ENCODE data around the gene SLC35A3. TPM values are rescaled to one million over a fixed set of nuclear protein-coding genes. Genes with fewer than 3 reads are reported as not detected.

SLC35A3 gene
- total RNA-seq, 1 experiment from 2014 or later: 22.9 TPM

DNA sequence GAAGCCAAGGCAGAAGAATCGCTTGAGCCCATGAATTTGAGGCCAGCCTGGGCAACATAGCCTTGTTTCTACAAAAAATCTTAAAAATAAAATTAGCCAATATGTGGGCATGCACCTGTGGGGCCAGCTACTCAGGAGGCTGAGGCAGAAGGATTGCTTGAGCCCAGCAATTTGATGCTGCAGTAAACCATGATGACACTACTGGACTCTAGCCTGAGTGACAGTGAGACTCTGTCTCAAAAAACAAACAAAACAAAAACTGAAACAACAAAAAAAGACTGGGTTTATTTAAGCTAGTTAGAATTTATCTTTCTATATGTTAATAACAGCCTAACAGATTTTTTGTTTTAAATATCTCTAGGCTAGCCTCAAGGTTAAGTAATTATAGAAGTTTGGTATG lies 57.4 kb downstream of the SLC35A3 start:
- no peak for TF ChIP-seq EZH2 (IDR thresholded peaks at IDR 0.05; ENCODE audit: low read depth)
- TF ChIP-seq, protein P1, sequence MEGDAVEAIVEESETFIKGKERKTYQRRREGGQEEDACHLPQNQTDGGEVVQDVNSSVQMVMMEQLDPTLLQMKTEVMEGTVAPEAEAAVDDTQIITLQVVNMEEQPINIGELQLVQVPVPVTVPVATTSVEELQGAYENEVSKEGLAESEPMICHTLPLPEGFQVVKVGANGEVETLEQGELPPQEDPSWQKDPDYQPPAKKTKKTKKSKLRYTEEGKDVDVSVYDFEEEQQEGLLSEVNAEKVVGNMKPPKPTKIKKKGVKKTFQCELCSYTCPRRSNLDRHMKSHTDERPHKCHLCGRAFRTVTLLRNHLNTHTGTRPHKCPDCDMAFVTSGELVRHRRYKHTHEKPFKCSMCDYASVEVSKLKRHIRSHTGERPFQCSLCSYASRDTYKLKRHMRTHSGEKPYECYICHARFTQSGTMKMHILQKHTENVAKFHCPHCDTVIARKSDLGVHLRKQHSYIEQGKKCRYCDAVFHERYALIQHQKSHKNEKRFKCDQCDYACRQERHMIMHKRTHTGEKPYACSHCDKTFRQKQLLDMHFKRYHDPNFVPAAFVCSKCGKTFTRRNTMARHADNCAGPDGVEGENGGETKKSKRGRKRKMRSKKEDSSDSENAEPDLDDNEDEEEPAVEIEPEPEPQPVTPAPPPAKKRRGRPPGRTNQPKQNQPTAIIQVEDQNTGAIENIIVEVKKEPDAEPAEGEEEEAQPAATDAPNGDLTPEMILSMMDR (conservative IDR thresholded peaks at IDR 0.05): no peak
- no peaks in the 10 kb centered on the region for H3K36me3 ChIP-seq (ENCODE audit: low read depth)
- no peak overlapping the region for H3K27ac ChIP-seq
- peaks cover 3% of the 10 kb centered on the region; the same call in 1 of the 2 replicates for H4K20me1 ChIP-seq (ENCODE audit: insufficient read depth)
- no peaks in the 10 kb centered on the region for H3K9me3 ChIP-seq (ENCODE audit: insufficient read depth, low read depth)
- no peak for DNase-seq
- BruUV-seq (replicated peaks): no TSS peak
- intact Hi-C loops (cut with micrococcal nuclease; ENCODE audit: unreplicated experiment): no loop called here
- ChIA-PET POLR2A (ENCODE audit: unreplicated experiment) (interaction anchor here (0.9 kb wide), 1 partner anchor 188 kb away, joined by 8 read pairs; no protein-coding TSS in a partner anchor), CTCF (no interaction called here)
- H3K4me2 ChIP-seq: no peak overlapping the region
- H3K79me2 ChIP-seq (ENCODE audit: low read depth): no peaks in the 10 kb centered on the region
- no peaks in the 10 kb centered on the region for H3K27me3 ChIP-seq (ENCODE audit: insufficient read depth, low read depth)
- no peaks in the 10 kb centered on the region for H3F3A ChIP-seq (ENCODE audit: insufficient read depth, low read depth)
- no peaks in the 10 kb centered on the region for H3K4me1 ChIP-seq (replicated peaks; ENCODE audit: insufficient read depth)
- H3K9me2 ChIP-seq (ENCODE audit: insufficient read depth): no peaks in the 10 kb centered on the region
- H3K4me3 ChIP-seq: no peak overlapping the region
- H2AFZ ChIP-seq: no peak overlapping the region

DNA sequence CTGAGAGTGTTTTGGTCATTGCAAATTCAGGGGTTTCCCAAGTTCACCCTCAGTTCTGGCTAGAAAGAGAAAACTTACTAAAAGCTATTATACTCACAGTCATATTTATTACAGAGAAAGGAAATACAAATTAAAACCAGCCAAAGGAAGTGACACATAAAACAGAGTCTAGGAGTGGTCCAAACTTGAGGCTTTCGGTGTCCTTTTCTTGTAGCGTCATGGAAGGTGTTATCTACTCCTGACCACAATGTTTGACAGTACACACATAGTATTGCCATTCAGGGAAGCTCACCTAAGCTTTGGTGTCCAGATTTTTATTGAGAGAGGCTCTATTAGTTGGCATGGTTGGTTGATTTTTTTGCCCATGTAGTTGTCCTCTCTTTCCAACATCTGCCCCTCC lies 59.0 kb downstream of the SLC35A3 start:
- no peak for DNase-seq
- no peaks in the 10 kb centered on the region for H3K9me3 ChIP-seq (ENCODE audit: insufficient read depth, low read depth)
- H3K27me3 ChIP-seq (ENCODE audit: insufficient read depth, low read depth): no peaks in the 10 kb centered on the region
- H3K27ac ChIP-seq: no peak overlapping the region
- no peak for TF ChIP-seq EZH2 (IDR thresholded peaks at IDR 0.05; ENCODE audit: low read depth)
- TF ChIP-seq, protein P1 (conservative IDR thresholded peaks at IDR 0.05): no peak
- H3K79me2 ChIP-seq (ENCODE audit: low read depth): no peaks in the 10 kb centered on the region
- ChIA-PET CTCF (no interaction called here), POLR2A (ENCODE audit: unreplicated experiment) (no interaction called here)
- no TSS peak for BruUV-seq (replicated peaks)
- H3K9me2 ChIP-seq (ENCODE audit: insufficient read depth): no peaks in the 10 kb centered on the region
- H3F3A ChIP-seq (ENCODE audit: insufficient read depth, low read depth): no peaks in the 10 kb centered on the region
- H4K20me1 ChIP-seq (ENCODE audit: insufficient read depth): peaks cover 3% of the 10 kb centered on the region; the same call in 1 of the 2 replicates
- H3K4me3 ChIP-seq: no peak overlapping the region
- H3K4me2 ChIP-seq: no peak overlapping the region
- H3K36me3 ChIP-seq (ENCODE audit: low read depth): no peaks in the 10 kb centered on the region
- H3K4me1 ChIP-seq (replicated peaks; ENCODE audit: insufficient read depth): no peaks in the 10 kb centered on the region
- no peak overlapping the region for H2AFZ ChIP-seq
- intact Hi-C loops (cut with micrococcal nuclease; ENCODE audit: unreplicated experiment): no loop called here

- TF ChIP-seq, protein P1 (conservative IDR thresholded peaks at IDR 0.05): peak; percentile 65
- TF ChIP-seq EZH2 (IDR thresholded peaks at IDR 0.05; ENCODE audit: low read depth): no peak
- BruUV-seq (replicated peaks): no TSS peak
Observed at GRCh38 chr1:100034470-100034869, 64.7 kb downstream of the SLC35A3 start.

More at GRCh38 chr1:100034470-100034869, 64.7 kb downstream of the SLC35A3 start:
- no peak overlapping the region for H3K4me2 ChIP-seq
- H3K9me2 ChIP-seq (ENCODE audit: insufficient read depth): no peaks in the 10 kb centered on the region
- ChIA-PET POLR2A (ENCODE audit: unreplicated experiment) (interaction anchor here (0.7 kb wide), 1 partner anchor 224 kb away, joined by 5 read pairs; no protein-coding TSS in a partner anchor), CTCF (no interaction called here)
- H3F3A ChIP-seq (ENCODE audit: insufficient read depth, low read depth): peaks cover 5% of the 10 kb centered on the region
- H4K20me1 ChIP-seq (ENCODE audit: insufficient read depth): peaks cover 5% of the 10 kb centered on the region
- intact Hi-C loops (cut with micrococcal nuclease; ENCODE audit: unreplicated experiment): loop anchor here (2.0 kb wide), 1 partner anchor 226 kb away; no protein-coding TSS in a partner anchor
- DNase-seq: no peak
- H3K36me3 ChIP-seq (ENCODE audit: low read depth): no peaks in the 10 kb centered on the region
- no peaks in the 10 kb centered on the region for H3K9me3 ChIP-seq (ENCODE audit: insufficient read depth, low read depth)
- H3K4me1 ChIP-seq (replicated peaks; ENCODE audit: insufficient read depth): peaks cover 16% of the 10 kb centered on the region
- no peaks in the 10 kb centered on the region for H3K27me3 ChIP-seq (ENCODE audit: insufficient read depth, low read depth)
- H3K4me3 ChIP-seq: no peak overlapping the region
- no peak overlapping the region for H2AFZ ChIP-seq
- H3K27ac ChIP-seq: no peak overlapping the region
- H3K79me2 ChIP-seq (ENCODE audit: low read depth): peaks cover 46% of the 10 kb centered on the region
